Measurements from ENCODE around the gene AFAP1L2.

GRCh38 chr10:114397651-114398145 lies 6.6 kb downstream of the AFAP1L2 start:
- TF ChIP-seq EZH2 (IDR thresholded peaks at IDR 0.05; ENCODE audit: insufficient read depth, poor library complexity, severe bottlenecking) (no peak), EZH2phosphoT487 (IDR thresholded peaks at IDR 0.05; ENCODE audit: insufficient read depth, low read depth) (no peak)
